OCI-LY7 (cell line): ENCODE measurements around the gene MFAP4. TPM values are rescaled to one million over a fixed set of nuclear protein-coding genes. Genes with fewer than 3 reads are reported as not detected.

Source experiments
- BruUV-seq: library from RNA; stranded (reverse); fragments of 400-500 nt; replicated peaks from 2 replicates; lab custom pipeline; 2021; lab: Mats Ljungman, UMichigan
- CTCF ChIA-PET: fragments of 300-600 bp; sonication (Branson Sonifier 250); formaldehyde crosslinking; loops from one replicate; lab custom pipeline; 2022; ENCODE audit warnings: antibody characterized with exemption; ENCODE audit not compliant: unreplicated experiment; lab: Charles Lee
- POLR2A ChIA-PET: fragments of 300-600 bp; sonication (Branson Sonifier 250); formaldehyde crosslinking; loops from one replicate; lab custom pipeline; 2022; ENCODE audit warnings: antibody characterized with exemption; lab: Charles Lee
- DNase-seq: peaks from one replicate; pipeline ENCODE4 v3.0.0-alpha.2; 2015; ENCODE audit warnings: low spot score
- H2AFZ ChIP-seq: fragments of 200-600 bp; sonication (generic), shearing (Covaris generic); 2 replicates; pipeline ENCODE4 v1.6.1; 2014; ENCODE audit warnings: mild to moderate bottlenecking, antibody characterized with exemption, low read length, moderate library complexity
- H3K27ac ChIP-seq: fragments of 200-600 bp; sonication (generic); 2 replicates; pipeline ENCODE4 v1.5.1; 2014; ENCODE audit warnings: mixed run types, low read depth, mild to moderate bottlenecking, moderate library complexity, low read length, inconsistent platforms; ENCODE audit not compliant: poor library complexity, severe bottlenecking
- H3K36me3 ChIP-seq: fragments of 200-600 bp; sonication (generic); 2 replicates; pipeline ENCODE4 v1.6.1; 2014; ENCODE audit warnings: mild to moderate bottlenecking, antibody characterized with exemption, low read length, moderate library complexity, mixed read lengths; ENCODE audit not compliant: insufficient read depth
- H3K4me1 ChIP-seq: fragments of 200-600 bp; sonication (generic); 2 replicates; pipeline ENCODE4 v1.5.1; 2014; ENCODE audit warnings: mild to moderate bottlenecking, low read length; ENCODE audit not compliant: insufficient read depth, poor library complexity, severe bottlenecking
- H3K4me2 ChIP-seq: fragments of 200-600 bp; sonication (generic); 2 replicates; pipeline ENCODE4 v1.6.1; 2014; ENCODE audit warnings: mild to moderate bottlenecking, low read length
- H3K4me3 ChIP-seq: fragments of 200-600 bp; sonication (generic); 2 replicates; pipeline ENCODE4 v1.5.1; 2014; ENCODE audit warnings: mild to moderate bottlenecking, low read depth, low read length; ENCODE audit not compliant: poor library complexity, severe bottlenecking
- H3K79me2 ChIP-seq: fragments of 200-600 bp; sonication (generic); 2 replicates; pipeline ENCODE4 v1.6.1; 2016; ENCODE audit warnings: low read depth, mild to moderate bottlenecking, low read length, moderate library complexity, mixed read lengths; ENCODE audit not compliant: insufficient read depth
- H3K9me2 ChIP-seq: fragments of 200-600 bp; sonication (generic); 2 replicates; pipeline ENCODE4 v1.6.1; 2016; ENCODE audit warnings: mild to moderate bottlenecking, low read length, mixed read lengths; ENCODE audit not compliant: insufficient read depth
- H3K9me3 ChIP-seq: fragments of 200-600 bp; sonication (generic); 2 replicates; pipeline ENCODE4 v1.6.1; 2014; ENCODE audit warnings: mild to moderate bottlenecking, mixed run types, low read length, mixed read lengths
- H4K20me1 ChIP-seq: fragments of 200-600 bp; sonication (generic); 2 replicates; pipeline ENCODE4 v1.6.1; 2014; ENCODE audit warnings: mild to moderate bottlenecking, antibody characterized with exemption, low read length, moderate library complexity, mixed read lengths; ENCODE audit not compliant: insufficient read depth
- EZH2phosphoT487 ChIP-seq: fragments of 200-600 bp; sonication (generic); IDR thresholded peaks from 2 replicates; pipeline ENCODE4 v1.6.1; 2018; ENCODE audit warnings: low read depth, borderline replicate concordance, mild to moderate bottlenecking, mixed run types, antibody characterized with exemption, low read length, moderate library complexity, mixed read lengths
- intact Hi-C: fragments of 100-400 bp; cut with micrococcal nuclease; formaldehyde crosslinking; loops from one replicate; pipeline ENCODE4 v1.10.0; 2022; ENCODE audit not compliant: unreplicated experiment
- total RNA-seq, 2 experiments: library from RNA; depleted of rRNA in 1 of 2; stranded (reverse); fragments of >200 nt in 1 of 2; shearing (Covaris generic) in 1 of 2; gene quantifications; 2 replicates each; pipeline ENCODE4 v1.2.3, GENCODE V29; 2014 to 2022
- TF ChIP-seq, protein P1 (sequence below): fragments of 200-600 bp; sonication (generic); conservative IDR thresholded peaks from 2 replicates; pipeline ENCODE4 v1.5.1; 2014; ENCODE audit warnings: mild to moderate bottlenecking, antibody characterized with exemption, low read length, moderate library complexity, mixed read lengths

The MFAP4 gene
- total RNA-seq, 2 experiments from 2014 or later: 0.65 TPM; not detected in 1

DNA sequence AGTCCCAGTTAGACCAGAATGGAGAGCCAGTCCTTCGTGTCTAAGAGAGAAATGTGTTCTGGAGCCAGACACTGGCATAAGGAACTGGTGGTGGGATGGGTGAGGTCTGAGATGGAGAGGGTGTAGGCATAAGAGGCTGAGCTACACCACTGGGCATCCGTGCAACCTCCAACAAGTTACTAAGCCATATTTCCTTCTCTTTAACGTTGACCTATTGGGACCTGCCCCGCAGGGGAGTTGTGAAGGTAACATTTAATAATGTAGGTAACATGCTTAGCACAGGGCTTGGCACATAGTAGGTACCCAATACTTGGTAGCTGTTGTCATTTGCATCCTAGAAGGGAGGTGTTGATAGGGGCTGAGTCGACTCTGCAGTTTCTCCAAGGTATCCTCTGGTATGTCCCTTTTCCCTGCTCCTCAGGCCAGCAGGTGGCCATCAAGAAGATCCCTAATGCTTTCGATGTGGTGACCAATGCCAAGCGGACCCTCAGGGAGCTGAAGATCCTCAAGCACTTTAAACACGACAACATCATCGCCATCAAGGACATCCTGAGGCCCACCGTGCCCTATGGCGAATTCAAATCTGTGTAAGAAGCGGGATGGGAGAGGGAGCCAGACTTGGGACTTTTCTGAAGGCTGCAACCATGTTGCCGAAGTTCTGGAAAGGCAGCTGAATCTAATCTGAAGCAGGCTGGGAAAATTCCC, 7.5 kb downstream of the MFAP4 start:
- DNase-seq: no peak
- BruUV-seq: TSS peak; percentile 52
- no peaks in the 10 kb centered on the region for H3K9me3 ChIP-seq
- no peak overlapping the region for H2AFZ ChIP-seq
- ChIA-PET CTCF (interaction anchor here (1.4 kb wide), 1 partner anchor 69 kb away, joined by 6 read pairs; no protein-coding TSS in a partner anchor), POLR2A (interaction anchor here (2.3 kb wide), 1 partner anchor 9 kb away, joined by 19 read pairs; no protein-coding TSS in a partner anchor)
- peaks cover 7% of the 10 kb centered on the region; the same call in 1 of the 2 replicates for H3K79me2 ChIP-seq
- intact Hi-C loops: loop anchor here (5.0 to 10.0 kb wide), 3 partner anchors 83 to 265 kb away; partner anchors contain the start of gene ALDH3A2
- H4K20me1 ChIP-seq: no peaks in the 10 kb centered on the region
- H3K4me1 ChIP-seq: peaks cover 19% of the 10 kb centered on the region
- H3K4me2 ChIP-seq: peak overlapping the region; percentile 84
- no peak for TF ChIP-seq EZH2phosphoT487
- TF ChIP-seq, protein P1, sequence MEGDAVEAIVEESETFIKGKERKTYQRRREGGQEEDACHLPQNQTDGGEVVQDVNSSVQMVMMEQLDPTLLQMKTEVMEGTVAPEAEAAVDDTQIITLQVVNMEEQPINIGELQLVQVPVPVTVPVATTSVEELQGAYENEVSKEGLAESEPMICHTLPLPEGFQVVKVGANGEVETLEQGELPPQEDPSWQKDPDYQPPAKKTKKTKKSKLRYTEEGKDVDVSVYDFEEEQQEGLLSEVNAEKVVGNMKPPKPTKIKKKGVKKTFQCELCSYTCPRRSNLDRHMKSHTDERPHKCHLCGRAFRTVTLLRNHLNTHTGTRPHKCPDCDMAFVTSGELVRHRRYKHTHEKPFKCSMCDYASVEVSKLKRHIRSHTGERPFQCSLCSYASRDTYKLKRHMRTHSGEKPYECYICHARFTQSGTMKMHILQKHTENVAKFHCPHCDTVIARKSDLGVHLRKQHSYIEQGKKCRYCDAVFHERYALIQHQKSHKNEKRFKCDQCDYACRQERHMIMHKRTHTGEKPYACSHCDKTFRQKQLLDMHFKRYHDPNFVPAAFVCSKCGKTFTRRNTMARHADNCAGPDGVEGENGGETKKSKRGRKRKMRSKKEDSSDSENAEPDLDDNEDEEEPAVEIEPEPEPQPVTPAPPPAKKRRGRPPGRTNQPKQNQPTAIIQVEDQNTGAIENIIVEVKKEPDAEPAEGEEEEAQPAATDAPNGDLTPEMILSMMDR: no peak
- H3K4me3 ChIP-seq: peak overlapping the region; percentile 84
- peaks cover 33% of the 10 kb centered on the region; the same call in 1 of the 2 replicates for H3K36me3 ChIP-seq
- no peaks in the 10 kb centered on the region for H3K9me2 ChIP-seq
- no peak overlapping the region for H3K27ac ChIP-seq

DNA sequence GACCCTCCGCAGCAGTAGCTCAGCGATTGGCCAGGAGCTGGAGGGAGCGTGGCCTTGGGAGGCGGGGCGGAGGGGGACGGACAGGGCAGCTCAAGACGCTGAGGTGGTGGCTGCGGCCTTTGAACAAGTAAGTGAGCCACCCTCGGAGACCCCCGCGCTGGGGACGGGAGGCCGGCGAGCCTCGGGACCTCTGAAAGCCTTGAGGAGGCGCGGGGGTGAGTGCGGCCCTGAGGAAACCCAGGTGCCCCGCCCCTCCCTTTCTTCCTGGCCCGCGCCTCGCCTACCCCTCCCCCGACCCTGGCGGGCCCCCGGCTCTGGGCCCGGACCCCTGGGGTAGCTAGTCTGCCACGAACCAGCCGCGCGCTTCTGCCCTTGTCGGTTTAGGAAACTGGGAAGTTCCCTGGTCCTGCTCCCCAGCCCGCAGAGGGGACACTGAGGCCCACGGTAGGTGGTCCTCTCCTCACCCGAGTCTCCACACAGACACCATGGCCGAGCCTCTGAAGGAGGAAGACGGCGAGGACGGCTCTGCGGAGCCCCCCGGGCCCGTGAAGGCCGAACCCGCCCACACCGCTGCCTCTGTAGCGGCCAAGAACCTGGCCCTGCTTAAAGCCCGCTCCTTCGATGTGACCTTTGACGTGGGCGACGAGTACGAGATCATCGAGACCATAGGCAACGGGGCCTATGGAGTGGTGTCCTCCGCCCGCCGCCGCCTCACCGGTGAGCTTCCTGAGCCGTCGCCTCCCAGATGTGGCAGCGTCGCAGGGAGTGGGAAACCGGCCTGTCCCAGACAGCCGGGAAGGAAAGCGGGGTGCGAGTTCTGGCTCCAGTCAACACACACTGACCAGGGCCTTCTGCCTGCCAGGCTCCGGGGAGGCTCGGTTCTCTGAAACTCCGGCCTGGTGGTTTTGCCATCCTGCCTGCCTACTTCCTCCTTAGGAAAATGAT, 8.3 kb downstream of the MFAP4 start, which contains the start of gene MAPK7:
TSS of gene MAPK7 (plus strand) at position 83 of the 945 bp plus-strand sequence. CDS start at position 486, 403 bp downstream.
- peak within 1 kb of the TSS; percentile 84 for H3K4me3 ChIP-seq
- no TSS peak for BruUV-seq
- H3K27ac ChIP-seq: peak within 1 kb of the TSS; percentile 70
- CTCF ChIA-PET: interaction anchor here (0.6 to 1.4 kb wide), 8 partner anchors 8 to 74 kb away, joined by 3 to 9 read pairs (median 4); partner anchors contain the start of gene B9D1
- POLR2A ChIA-PET: interaction anchor here (0.5 to 2.3 kb wide), 17 partner anchors 10 to 752 kb away, joined by 3 to 19 read pairs (median 4); partner anchors contain the start of gene B9D1
- H3K36me3 ChIP-seq: peaks cover 33% of the 10 kb centered on the region; the same call in 1 of the 2 replicates
- peaks cover 19% of the 10 kb centered on the region for H3K4me1 ChIP-seq
- no peaks in the 10 kb centered on the region for H3K9me3 ChIP-seq
- H2AFZ ChIP-seq: peak within 1 kb of the TSS; percentile 88
- no peaks in the 10 kb centered on the region for H3K9me2 ChIP-seq
- intact Hi-C loops: loop anchor here (5.0 to 10.0 kb wide), 3 partner anchors 84 to 266 kb away; partner anchors contain the start of gene ALDH3A2
- H3K79me2 ChIP-seq: peaks cover 7% of the 10 kb centered on the region; the same call in 1 of the 2 replicates
- TF ChIP-seq EZH2phosphoT487: no peak
- TF ChIP-seq, protein P1: no peak
- no peak for DNase-seq
- H4K20me1 ChIP-seq: no peaks in the 10 kb centered on the region
- H3K4me2 ChIP-seq: peak within 1 kb of the TSS; percentile 94
